Stimulated activated naive CD8-positive, alpha-beta T cell treated with anti-CD3 and anti-CD28 coated beads, Interleukin-15, Interleukin-2, amounts not matched to agents 100 ng/mL and 50 ng/mL, for 24 hours (primary cell): ENCODE data around the gene TCHP.
"Not testable (repeated sequence)": the region's sequence is repeated elsewhere in the genome, so short reads cannot be mapped to it uniquely, and the experiment has no call there.

Experiments used
- H3K27ac Mint-ChIP-seq: one replicate; pipeline ENCODE4 v1.8.0; 2021; ENCODE audit warnings: mild to moderate bottlenecking, mixed read lengths
- H3K27me3 Mint-ChIP-seq: one replicate; pipeline ENCODE4 v1.8.0; 2021; ENCODE audit warnings: mixed read lengths
- H3K36me3 Mint-ChIP-seq: one replicate; pipeline ENCODE4 v1.8.0; 2021; ENCODE audit warnings: low read depth, mixed read lengths
- H3K4me1 Mint-ChIP-seq: one replicate; pipeline ENCODE4 v1.8.0; 2021; ENCODE audit warnings: low read depth, mixed read lengths
- H3K4me3 Mint-ChIP-seq: one replicate; pipeline ENCODE4 v1.8.0; 2021; ENCODE audit warnings: mild to moderate bottlenecking, mixed read lengths
- H3K9me3 Mint-ChIP-seq: one replicate; pipeline ENCODE4 v1.8.0; 2021; ENCODE audit warnings: mixed read lengths

Gene TCHP

GRCh38 chr12:109875572-109876131, 24.4 kb upstream of the TCHP start:
- Mint-ChIP-seq H3K27ac (no peak overlapping the region), H3K36me3 (peaks cover 6% of the 10 kb centered on the region), H3K4me3 (no peak overlapping the region), H3K27me3 (no peaks in the 10 kb centered on the region), H3K4me1 (peaks cover 48% of the 10 kb centered on the region), H3K9me3 (no peaks in the 10 kb centered on the region)

DNA sequence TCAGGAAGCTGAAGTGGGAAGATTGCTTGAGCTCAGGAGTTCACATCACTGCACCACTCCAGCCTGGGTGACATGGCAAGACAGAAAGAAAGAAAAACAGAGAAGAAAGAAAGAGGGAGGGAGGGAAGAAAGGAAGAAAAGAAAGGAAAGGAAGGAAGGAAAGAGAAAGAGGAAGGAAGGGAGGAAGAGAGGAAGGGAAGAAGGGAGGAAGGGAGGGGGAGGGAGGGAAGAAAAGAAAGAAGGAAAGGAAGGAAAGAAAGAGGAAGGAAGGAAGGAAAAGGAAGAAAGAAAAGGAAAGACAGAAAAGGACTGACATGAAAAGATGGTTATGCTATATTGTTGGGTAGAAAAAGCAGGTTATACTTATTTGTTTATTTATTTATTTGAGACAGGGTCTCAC, 23.7 kb upstream of the TCHP start:
- Mint-ChIP-seq H3K4me3 (no peak overlapping the region), H3K36me3 (peaks cover 6% of the 10 kb centered on the region), H3K9me3 (no peaks in the 10 kb centered on the region), H3K27ac (peak overlapping the region; percentile 59), H3K27me3 (no peaks in the 10 kb centered on the region), H3K4me1 (peaks cover 50% of the 10 kb centered on the region)

- no peaks in the 10 kb centered on the region for H3K27me3 Mint-ChIP-seq
- no peak overlapping the region for H3K4me3 Mint-ChIP-seq
- no peaks in the 10 kb centered on the region for H3K9me3 Mint-ChIP-seq
- peaks cover 2% of the 10 kb centered on the region for H3K36me3 Mint-ChIP-seq
- H3K27ac Mint-ChIP-seq, result no peak overlapping the region
- peaks cover 50% of the 10 kb centered on the region for H3K4me1 Mint-ChIP-seq
These were observed 22.4 kb upstream of the TCHP start for GRCh38 chr12:109877504-109878246.

DNA sequence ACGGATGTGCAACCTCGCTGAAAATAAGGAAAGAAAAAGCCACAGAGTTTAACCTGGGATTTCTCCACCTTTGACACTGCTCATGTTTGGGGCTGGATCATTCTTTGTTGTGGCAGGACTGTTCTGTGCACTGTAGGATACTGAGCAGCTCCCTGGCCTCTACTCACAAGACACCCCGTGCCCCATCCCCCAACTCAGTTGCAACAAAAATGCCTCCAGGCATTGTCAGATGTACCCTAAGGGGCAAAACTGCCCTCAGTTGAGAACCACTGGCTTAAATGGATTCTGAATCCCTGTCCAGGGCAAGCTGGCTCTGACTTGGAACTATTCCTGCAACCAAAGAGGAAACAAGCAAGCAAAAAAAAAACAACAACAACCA, 21.8 kb upstream of the TCHP start:
- Mint-ChIP-seq H3K9me3 (no peaks in the 10 kb centered on the region), H3K36me3 (no peaks in the 10 kb centered on the region), H3K4me1 (peaks cover 50% of the 10 kb centered on the region), H3K27me3 (no peaks in the 10 kb centered on the region), H3K27ac (no peak overlapping the region), H3K4me3 (peak overlapping the region; percentile 93)

GRCh38 chr12:109878749-109879148, 21.3 kb upstream of the TCHP start:
- Mint-ChIP-seq H3K4me1 (peaks cover 50% of the 10 kb centered on the region), H3K4me3 (peak overlapping the region; percentile 93), H3K27me3 (no peaks in the 10 kb centered on the region), H3K27ac (no peak overlapping the region), H3K9me3 (no peaks in the 10 kb centered on the region), H3K36me3 (no peaks in the 10 kb centered on the region)

DNA sequence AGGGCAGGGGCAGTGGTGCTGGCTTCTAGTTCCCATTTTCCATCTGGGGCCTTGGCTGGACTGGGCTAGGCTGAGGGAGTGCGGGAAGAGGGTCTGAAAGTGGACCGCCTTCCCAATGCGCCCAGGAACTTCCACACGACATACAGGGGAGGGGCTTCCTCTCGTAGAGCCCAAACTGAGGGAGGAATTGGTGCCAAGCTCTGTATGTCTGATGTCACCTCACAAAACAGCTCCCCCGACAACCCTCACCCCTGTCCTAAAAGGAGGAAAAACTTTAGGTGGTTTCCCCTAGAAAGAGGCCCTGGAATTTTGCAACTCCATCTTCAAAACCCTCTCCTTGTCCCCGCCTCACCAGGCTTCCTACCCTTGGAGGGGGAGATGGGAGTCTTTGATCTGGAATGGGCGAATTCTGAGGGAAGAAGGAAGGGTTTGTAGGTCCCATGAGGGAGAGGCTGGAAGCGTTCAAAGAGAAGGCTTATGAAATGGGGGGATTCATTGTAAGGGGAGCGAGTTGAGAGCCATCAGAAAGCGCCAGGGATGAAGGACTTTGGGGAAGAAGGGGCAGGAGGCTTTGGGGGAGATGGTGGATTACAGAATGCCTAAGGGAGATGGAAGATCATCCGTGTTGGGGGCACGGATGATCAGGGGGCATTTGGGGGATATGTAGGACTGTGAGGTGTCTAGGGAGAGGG, 20.6 kb upstream of the TCHP start:
- peaks cover 48% of the 10 kb centered on the region for H3K4me1 Mint-ChIP-seq
- H3K27me3 Mint-ChIP-seq, result no peaks in the 10 kb centered on the region
- no peaks in the 10 kb centered on the region for H3K36me3 Mint-ChIP-seq
- peak overlapping the region; percentile 93 for H3K4me3 Mint-ChIP-seq
- peak overlapping the region; percentile 93 for H3K27ac Mint-ChIP-seq
- no peaks in the 10 kb centered on the region for H3K9me3 Mint-ChIP-seq

DNA sequence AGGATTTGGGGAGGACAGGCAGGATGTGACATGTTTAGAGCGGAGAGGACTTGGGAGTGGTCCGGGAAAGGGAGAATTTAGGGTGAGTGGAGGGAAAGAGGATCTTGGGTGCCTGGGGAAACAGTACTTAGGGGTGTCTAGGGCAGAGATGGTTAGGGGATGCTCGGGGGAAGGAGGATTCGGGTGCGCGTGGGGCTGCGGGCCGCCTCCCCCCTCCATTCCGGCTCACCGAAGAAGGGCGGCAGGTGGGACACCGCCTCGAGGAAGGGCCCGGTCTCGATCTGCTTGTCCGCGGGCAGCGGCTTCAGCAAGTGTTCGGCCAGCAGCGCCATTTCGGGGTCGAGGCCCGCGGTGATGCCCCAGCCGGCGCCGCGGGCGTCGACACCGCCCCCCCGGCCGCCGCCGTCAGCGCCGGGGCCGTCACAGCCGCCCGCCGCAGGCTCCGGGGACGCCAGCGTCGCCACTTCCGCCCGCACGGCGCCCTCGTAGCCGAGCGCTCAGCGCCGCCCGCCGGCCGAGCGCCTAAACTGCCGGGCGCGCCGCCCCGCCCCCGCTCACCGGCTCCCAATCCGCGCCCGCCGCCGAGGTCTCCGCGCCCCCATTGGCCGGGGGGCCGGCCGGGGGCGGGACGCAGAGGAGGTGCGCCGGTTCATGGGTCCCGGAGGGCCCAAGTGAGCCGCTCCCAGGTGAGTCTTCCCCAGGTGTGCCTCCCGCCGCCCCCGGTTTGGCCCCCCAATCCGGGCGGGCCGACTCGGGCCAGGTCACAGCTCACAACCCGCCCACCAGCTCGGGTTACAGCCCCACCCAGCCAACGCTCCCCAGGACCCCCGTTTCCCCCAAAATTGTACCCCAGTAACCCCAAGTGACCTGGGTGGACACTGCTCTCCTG, 19.8 kb upstream of the TCHP start, which contains the start of gene GLTP:
GLTP (minus strand) TSS at position 499 of the 889 bp plus-strand sequence; CDS start at position 332, 167 bp downstream.
- H3K4me3 Mint-ChIP-seq, result peak within 1 kb of the TSS; percentile 93
- H3K27me3 Mint-ChIP-seq, result no peaks in the 10 kb centered on the region
- H3K27ac Mint-ChIP-seq, result peak within 1 kb of the TSS; percentile 93
- no peaks in the 10 kb centered on the region for H3K36me3 Mint-ChIP-seq
- H3K9me3 Mint-ChIP-seq, result no peaks in the 10 kb centered on the region
- peaks cover 43% of the 10 kb centered on the region for H3K4me1 Mint-ChIP-seq

DNA sequence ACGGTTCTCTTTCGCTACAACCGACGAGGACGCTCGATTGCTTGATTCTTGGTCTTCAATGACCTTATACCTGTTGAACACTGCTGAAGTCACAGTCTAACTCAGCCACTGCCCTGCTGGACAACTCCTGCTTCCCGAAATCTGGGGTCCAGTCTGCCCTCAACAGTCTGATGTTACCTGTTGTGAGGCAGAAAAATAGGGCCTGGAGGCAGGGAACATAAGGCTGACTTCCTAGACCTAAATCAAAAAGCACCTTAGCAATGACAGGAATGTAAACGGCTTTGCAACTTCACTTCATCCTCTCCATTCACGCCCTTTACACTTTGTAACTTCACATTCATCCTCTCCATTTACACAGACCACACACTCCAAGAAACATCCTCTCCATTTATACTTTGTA, 19.1 kb upstream of the TCHP start:
- no peaks in the 10 kb centered on the region for H3K27me3 Mint-ChIP-seq
- peaks cover 37% of the 10 kb centered on the region for H3K4me1 Mint-ChIP-seq

DNA sequence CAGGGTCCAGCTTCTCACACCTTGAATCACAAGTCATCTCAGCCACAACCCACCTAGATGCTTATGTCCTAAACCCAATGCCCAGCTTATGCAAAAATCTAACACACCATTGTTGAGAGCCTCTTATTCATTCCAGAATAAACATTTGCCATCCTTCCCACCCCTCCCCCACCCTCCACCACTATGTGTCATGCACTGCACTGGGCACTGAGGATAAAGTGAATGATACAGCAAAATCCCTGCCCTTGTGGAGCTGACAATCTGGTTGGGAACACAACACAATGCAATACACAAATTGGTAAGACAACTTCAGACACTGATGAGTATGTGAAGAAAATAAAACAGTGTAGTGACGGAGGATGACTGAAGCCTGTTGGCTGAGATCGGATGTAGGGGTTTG, 18.3 kb upstream of the TCHP start:
- Mint-ChIP-seq H3K4me1 (peaks cover 32% of the 10 kb centered on the region), H3K9me3 (no peaks in the 10 kb centered on the region), H3K27ac (no peak overlapping the region), H3K36me3 (no peaks in the 10 kb centered on the region), H3K27me3 (no peaks in the 10 kb centered on the region), H3K4me3 (no peak overlapping the region)

More for the DNA sequence above, 19.1 kb upstream of the TCHP start:
- Mint-ChIP-seq H3K36me3 (no peaks in the 10 kb centered on the region), H3K27ac (peak overlapping the region; percentile 74), H3K4me3 (peak overlapping the region; percentile 82), H3K9me3 (no peaks in the 10 kb centered on the region)

DNA sequence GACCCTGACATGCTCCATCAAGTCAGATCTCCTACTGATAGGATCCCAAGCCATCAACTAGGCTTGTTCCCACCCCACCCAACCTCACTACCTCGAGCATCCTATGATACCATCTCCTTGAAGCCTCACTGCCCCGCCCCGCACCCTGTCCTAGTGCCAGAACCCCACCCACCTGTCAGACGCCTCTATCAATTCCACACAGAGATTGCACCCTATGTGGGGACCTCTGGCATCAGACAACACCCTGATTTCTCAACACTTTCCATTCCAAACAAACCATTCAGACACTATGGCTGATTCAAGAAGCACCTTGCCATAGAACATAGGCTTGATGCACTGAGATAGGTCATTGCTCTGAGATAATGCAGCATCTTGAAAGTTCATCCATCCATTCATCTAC, 16.6 kb upstream of the TCHP start:
- H3K36me3 Mint-ChIP-seq, result no peaks in the 10 kb centered on the region
- no peaks in the 10 kb centered on the region for H3K9me3 Mint-ChIP-seq
- no peak overlapping the region for H3K4me3 Mint-ChIP-seq
- peaks cover 37% of the 10 kb centered on the region for H3K4me1 Mint-ChIP-seq
- H3K27me3 Mint-ChIP-seq, result no peaks in the 10 kb centered on the region
- peak overlapping the region; percentile 18 for H3K27ac Mint-ChIP-seq

DNA sequence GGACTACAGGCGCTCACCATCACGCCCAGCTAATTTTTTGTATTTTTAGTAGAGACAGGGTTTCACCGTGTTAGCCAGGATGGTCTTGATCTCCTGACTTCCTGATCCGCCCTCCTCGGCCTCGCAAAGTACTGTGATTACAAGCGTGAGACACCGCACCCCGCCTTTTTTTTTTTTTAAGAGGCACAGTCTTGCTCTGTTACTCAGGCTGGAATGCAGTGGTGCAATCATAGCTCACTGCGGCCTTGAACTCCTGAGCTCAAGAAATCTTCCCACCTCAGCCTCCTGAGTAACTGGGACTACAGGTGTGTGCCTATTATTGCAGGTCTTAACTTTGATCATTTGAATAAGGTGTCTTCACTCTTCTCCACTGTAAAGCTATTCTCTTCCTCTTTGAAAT, 14.5 kb upstream of the TCHP start:
- no peak overlapping the region for H3K27ac Mint-ChIP-seq
- peaks cover 38% of the 10 kb centered on the region for H3K4me1 Mint-ChIP-seq
- H3K9me3 Mint-ChIP-seq, result no peaks in the 10 kb centered on the region
- no peaks in the 10 kb centered on the region for H3K36me3 Mint-ChIP-seq
- no peaks in the 10 kb centered on the region for H3K27me3 Mint-ChIP-seq
- no peak overlapping the region for H3K4me3 Mint-ChIP-seq

DNA sequence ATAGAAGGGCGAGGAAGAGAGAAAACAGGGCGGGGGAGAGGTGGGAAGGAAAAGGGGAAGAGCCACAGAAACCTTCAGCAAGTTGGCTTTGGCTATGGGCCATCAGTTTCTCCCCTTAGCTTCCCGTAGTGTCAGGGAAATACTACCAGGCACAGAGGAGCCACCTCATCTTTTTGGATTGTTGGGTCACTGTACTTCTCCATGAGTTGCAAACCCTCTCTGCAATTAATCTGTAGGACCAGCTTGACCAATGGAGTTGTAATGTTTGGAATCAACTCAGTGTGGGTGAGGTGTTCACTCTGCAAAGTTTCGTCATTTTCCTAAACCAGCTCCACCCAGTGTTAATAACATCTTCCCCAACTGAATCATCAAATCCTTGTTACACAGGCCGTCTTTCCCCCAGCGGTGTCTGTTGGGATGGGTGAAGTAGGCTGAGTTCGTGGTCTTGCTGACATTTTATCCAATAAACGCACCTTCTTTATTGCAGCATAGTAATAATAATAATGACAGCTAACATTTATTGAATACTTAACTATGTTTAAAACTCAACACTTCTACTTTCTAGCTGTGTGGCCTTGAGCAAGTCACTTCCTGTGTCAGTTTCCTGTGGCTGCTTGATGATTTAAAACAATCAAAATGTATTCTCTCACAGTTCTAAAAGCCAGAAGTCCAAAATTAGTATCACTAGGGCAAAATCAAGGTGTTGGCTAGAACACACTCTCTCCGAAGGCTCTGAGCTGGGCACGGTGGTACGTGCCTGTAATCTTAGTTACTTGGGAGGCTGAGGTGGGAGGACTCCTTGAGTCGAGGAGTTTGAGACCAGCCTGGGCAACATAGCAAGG, 11.7 kb upstream of the TCHP start:
- H3K4me3 Mint-ChIP-seq, result peak overlapping the region; percentile 65
- peaks cover 41% of the 10 kb centered on the region for H3K4me1 Mint-ChIP-seq
- H3K36me3 Mint-ChIP-seq, result no peaks in the 10 kb centered on the region
- H3K9me3 Mint-ChIP-seq, result no peaks in the 10 kb centered on the region
- no peaks in the 10 kb centered on the region for H3K27me3 Mint-ChIP-seq
- peak overlapping the region; percentile 92 for H3K27ac Mint-ChIP-seq

DNA sequence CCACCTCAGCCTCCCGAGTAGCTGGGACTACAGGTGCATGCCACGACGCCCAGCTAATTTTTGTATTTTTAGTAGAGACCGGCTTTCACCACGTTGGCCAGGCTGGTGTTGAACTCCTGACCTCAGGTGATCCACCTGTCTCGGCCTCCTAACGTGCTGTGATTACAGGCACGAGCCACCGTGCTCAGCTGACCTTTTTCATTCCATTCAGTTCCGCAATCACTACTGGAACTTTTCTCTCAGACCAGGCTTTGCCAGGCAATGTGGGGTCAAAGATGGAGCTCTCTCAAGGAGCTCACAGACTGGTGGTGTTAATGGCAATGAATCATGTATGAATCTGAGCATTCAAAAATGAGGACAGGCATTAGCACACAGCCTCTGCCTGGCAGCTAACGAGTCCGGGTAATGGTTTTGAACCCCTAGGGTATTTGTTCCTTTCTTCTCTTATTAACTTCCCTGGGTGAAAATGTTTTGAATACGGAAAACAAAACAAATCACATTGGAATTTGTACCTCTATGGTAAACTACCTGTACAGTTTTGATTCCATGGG, 9.4 kb upstream of the TCHP start:
- Mint-ChIP-seq H3K4me3 (no peak overlapping the region), H3K9me3 (no peaks in the 10 kb centered on the region), H3K36me3 (no peaks in the 10 kb centered on the region), H3K27ac (no peak overlapping the region), H3K4me1 (peaks cover 45% of the 10 kb centered on the region), H3K27me3 (no peaks in the 10 kb centered on the region)

GRCh38 chr12:109891731-109892130, 8.3 kb upstream of the TCHP start:
- H3K9me3 Mint-ChIP-seq, H3K4me3 Mint-ChIP-seq, H3K27ac Mint-ChIP-seq, H3K27me3 Mint-ChIP-seq, H3K36me3 Mint-ChIP-seq: not testable (repeated sequence)
- peaks cover 45% of the 10 kb centered on the region for H3K4me1 Mint-ChIP-seq
